GM23338 (cell line): Measurements from ENCODE around the gene FAM78B. TPM values are rescaled to one million over a fixed set of nuclear protein-coding genes. Genes with fewer than 3 reads are reported as not detected.

Source experiments
- ATAC-seq: fragments of 200-7000 bp; cut with Tn5 transposase; 3 replicates; pipeline ENCODE4 v1.9.1; 2020
- DNase-seq: peaks from one replicate; pipeline ENCODE4 v3.0.0-alpha.2; 2015; ENCODE audit warnings: low spot score
- H2AFZ ChIP-seq: fragments of 200-600 bp; sonication (generic); 2 replicates; pipeline ENCODE4 v1.8.0; 2016; ENCODE audit warnings: antibody characterized with exemption, mild to moderate bottlenecking, moderate library complexity
- H3F3A ChIP-seq: fragments of 200-600 bp; sonication (generic); replicated peaks from 2 replicates; pipeline ENCODE4 v1.8.0; 2017; ENCODE audit warnings: antibody characterized with exemption, mixed run types, low read depth
- H3K27ac ChIP-seq: fragments of 200-600 bp; sonication (generic); 2 replicates; pipeline ENCODE4 v1.6.1; 2016; ENCODE audit warnings: low read depth
- H3K27me3 ChIP-seq: fragments of 200-600 bp; sonication (generic); 2 replicates; pipeline ENCODE4 v1.8.0; 2016; ENCODE audit warnings: mild to moderate bottlenecking, mixed run types, moderate library complexity; ENCODE audit not compliant: insufficient read depth
- H3K36me3 ChIP-seq: fragments of 200-600 bp; sonication (generic); 2 replicates; pipeline ENCODE4 v1.8.0; 2016; ENCODE audit warnings: mild to moderate bottlenecking; ENCODE audit not compliant: insufficient read depth
- H3K4me1 ChIP-seq: fragments of 200-600 bp; sonication (generic); 2 replicates; pipeline ENCODE4 v1.8.0; 2016; ENCODE audit warnings: mild to moderate bottlenecking, moderate library complexity; ENCODE audit not compliant: insufficient read depth
- H3K4me2 ChIP-seq: fragments of 200-600 bp; sonication (generic); 2 replicates; pipeline ENCODE4 v1.7.1; 2017; ENCODE audit warnings: mixed run types
- H3K4me3 ChIP-seq: fragments of 200-600 bp; sonication (generic); 2 replicates; pipeline ENCODE4 v1.6.1; 2016; ENCODE audit warnings: mixed run types
- H3K79me2 ChIP-seq: fragments of 200-600 bp; sonication (generic); replicated peaks from 2 replicates; pipeline ENCODE4 v1.8.0; 2017; ENCODE audit warnings: mild to moderate bottlenecking; ENCODE audit not compliant: insufficient read depth
- H3K9me2 ChIP-seq: fragments of 200-600 bp; sonication (generic); 2 replicates; pipeline ENCODE4 v1.8.0; 2017; ENCODE audit not compliant: insufficient read depth
- H4K20me1 ChIP-seq: fragments of 200-600 bp; sonication (generic); replicated peaks from 2 replicates; pipeline ENCODE4 v1.8.0; 2017; ENCODE audit warnings: mild to moderate bottlenecking; ENCODE audit not compliant: insufficient read depth
- H3K27ac Mint-ChIP-seq: 2 replicates; pipeline ENCODE4 v1.8.0; 2020; ENCODE audit warnings: inconsistent platforms, mild to moderate bottlenecking, moderate library complexity, mixed read lengths
- H3K27me3 Mint-ChIP-seq: 3 replicates; pipeline ENCODE4 v1.8.0; 2022; ENCODE audit warnings: low read depth, mild to moderate bottlenecking, moderate library complexity, mixed read lengths, inconsistent platforms; ENCODE audit not compliant: insufficient read depth, poor library complexity
- H3K36me3 Mint-ChIP-seq: 3 replicates; pipeline ENCODE4 v1.8.0; 2021; ENCODE audit warnings: low read depth, mild to moderate bottlenecking, inconsistent platforms, moderate library complexity, mixed read lengths
- H3K4me1 Mint-ChIP-seq: 3 replicates; pipeline ENCODE4 v1.8.0; 2020; ENCODE audit warnings: mild to moderate bottlenecking, inconsistent platforms, mixed read lengths
- H3K4me3 Mint-ChIP-seq: 3 replicates; pipeline ENCODE4 v1.8.0; 2021; ENCODE audit warnings: moderate library complexity, mild to moderate bottlenecking, inconsistent platforms, mixed read lengths
- H3K9me3 Mint-ChIP-seq: 3 replicates; pipeline ENCODE4 v1.8.0; 2020; ENCODE audit warnings: moderate library complexity, mild to moderate bottlenecking, inconsistent platforms, mixed read lengths
- CREB1 ChIP-seq: fragments of 250-450 bp; sonication (Bioruptor Pico); IDR thresholded peaks from 2 replicates; pipeline ENCODE4 v1.5.0; 2020; ENCODE audit warnings: low read depth, mild to moderate bottlenecking, moderate library complexity
- EZH2 ChIP-seq: fragments of 200-600 bp; sonication (generic); IDR thresholded peaks from one replicate; pipeline ENCODE4 v1.8.0; 2017; ENCODE audit warnings: antibody characterized with exemption, mild to moderate bottlenecking, low read depth; ENCODE audit not compliant: unreplicated experiment
- EZH2phosphoT487 ChIP-seq: fragments of 200-600 bp; sonication (generic); IDR thresholded peaks from one replicate; pipeline ENCODE4 v1.8.1; 2018; ENCODE audit warnings: antibody characterized with exemption; ENCODE audit not compliant: unreplicated experiment
- JUNB ChIP-seq: IDR thresholded peaks from one replicate; pipeline ENCODE4 v1.6.1; 2016; ENCODE audit warnings: antibody characterized with exemption; ENCODE audit not compliant: unreplicated experiment
- NANOG ChIP-seq: IDR thresholded peaks from 2 replicates; pipeline ENCODE4 v1.6.1; 2016; ENCODE audit warnings: antibody characterized with exemption, borderline replicate concordance
- POLR2AphosphoS5 ChIP-seq: IDR thresholded peaks from 2 replicates; pipeline ENCODE4 v1.6.1; 2016; ENCODE audit warnings: antibody characterized with exemption, low read depth
- STAT1 ChIP-seq: IDR thresholded peaks from one replicate; pipeline ENCODE4 v1.6.1; 2016; ENCODE audit warnings: antibody characterized with exemption; ENCODE audit not compliant: unreplicated experiment
- ZNF114 ChIP-seq: fragments of 250-450 bp; sonication (Bioruptor Pico); IDR thresholded peaks from 2 replicates; pipeline ENCODE4 v1.5.0; 2020; ENCODE audit warnings: mild to moderate bottlenecking, moderate library complexity
- ZNF331 ChIP-seq: fragments of 250-450 bp; sonication (Bioruptor Pico); IDR thresholded peaks from 2 replicates; pipeline ENCODE4 v1.5.0; 2020; ENCODE audit warnings: low read depth, mild to moderate bottlenecking, moderate library complexity
- polyA plus RNA-seq: library from polyadenylated mRNA; unstranded; fragments of >200 nt; fragmentation: Nextera tagmentation; extraction: Ambion mirVana; gene quantifications from 2 replicates; pipeline ENCODE4 v1.2.1, GENCODE V29; 2016
- total RNA-seq: library from RNA; depleted of rRNA; stranded (reverse); fragments of >200 nt; shearing (Covaris generic); gene quantifications from 2 replicates; pipeline ENCODE4 v1.2.3, GENCODE V29; 2014
- TF ChIP-seq, protein P1 (sequence below): fragments of 250-450 bp; sonication (Bioruptor Pico); IDR thresholded peaks from 2 replicates; pipeline ENCODE4 v1.5.0; 2020; ENCODE audit warnings: mild to moderate bottlenecking, moderate library complexity
- TF ChIP-seq, protein P2 (sequence below): IDR thresholded peaks from 2 replicates; pipeline ENCODE4 v1.6.1; 2016; ENCODE audit warnings: antibody characterized with exemption
- TF ChIP-seq, protein P3 (sequence below), 2 experiments: fragments of 200-600 bp in 1 of 2; sonication (generic) in 1 of 2; conservative IDR thresholded peaks; 2 replicates each; pipeline versions ENCODE4 v1.5.1 to v1.6.1; 2016 to 2017; ENCODE audit warnings: antibody characterized with exemption in 2 of 2, low read depth in 2 of 2, mild to moderate bottlenecking in 2 of 2, moderate library complexity in 1 of 2
- TF ChIP-seq, protein P4 (sequence below): IDR thresholded peaks from one replicate; pipeline ENCODE4 v1.6.1; 2018; ENCODE audit warnings: antibody characterized with exemption; ENCODE audit not compliant: unreplicated experiment

Gene FAM78B
- total and polyA plus RNA-seq, 2 experiments from 2014 or later = 1.6 to 4.6 TPM

DNA sequence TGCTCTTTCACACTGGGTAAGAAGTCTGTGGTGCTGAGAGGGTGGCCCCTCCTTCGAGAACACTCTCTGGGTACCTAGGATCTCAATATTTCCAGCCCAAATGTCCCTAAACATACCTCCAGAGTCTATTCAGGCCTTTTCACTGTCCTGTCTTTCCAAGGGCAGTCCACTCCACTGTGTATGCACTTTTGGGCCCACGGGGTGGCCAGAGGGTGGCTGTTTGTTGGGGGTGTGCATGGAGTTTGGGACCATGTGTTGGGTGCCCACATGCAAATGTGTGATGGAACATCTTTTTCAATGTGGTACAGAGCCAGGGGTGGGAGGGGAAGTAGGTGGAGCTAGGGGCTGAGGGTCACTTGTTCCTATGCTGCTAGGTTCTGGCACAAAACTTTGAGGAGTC is 87.5 kb downstream of the FAM78B start:
- DNase-seq = no peak

More for the DNA sequence above, 87.5 kb downstream of the FAM78B start:
- Histone ChIP-seq H3K4me2 (no peak overlapping the region), H3K27me3 (no peaks in the 10 kb centered on the region), H3K36me3 (no peaks in the 10 kb centered on the region), H3K4me3 (no peak overlapping the region), H3K79me2 (no peaks in the 10 kb centered on the region), H2AFZ (no peak overlapping the region), H3F3A (no peaks in the 10 kb centered on the region), H3K27ac (no peak overlapping the region), H3K9me2 (no peaks in the 10 kb centered on the region), H3K4me1 (no peaks in the 10 kb centered on the region), H4K20me1 (peaks cover 2% of the 10 kb centered on the region; the same call in 1 of the 2 replicates)
- H3K9me3 Mint-ChIP-seq = no peaks in the 10 kb centered on the region
- no peak overlapping the region for H3K27ac Mint-ChIP-seq
- H3K4me3 Mint-ChIP-seq = no peak overlapping the region
- ATAC-seq = no peak
- H3K4me1 Mint-ChIP-seq = peaks cover 3% of the 10 kb centered on the region; the same call in 2 of the 3 replicates
- no peaks in the 10 kb centered on the region for H3K36me3 Mint-ChIP-seq
- no peak for TF ChIP-seq CREB1 (CRISPR knock-in tag)
- no peak for TF ChIP-seq ZNF331
- TF ChIP-seq, protein P1, sequence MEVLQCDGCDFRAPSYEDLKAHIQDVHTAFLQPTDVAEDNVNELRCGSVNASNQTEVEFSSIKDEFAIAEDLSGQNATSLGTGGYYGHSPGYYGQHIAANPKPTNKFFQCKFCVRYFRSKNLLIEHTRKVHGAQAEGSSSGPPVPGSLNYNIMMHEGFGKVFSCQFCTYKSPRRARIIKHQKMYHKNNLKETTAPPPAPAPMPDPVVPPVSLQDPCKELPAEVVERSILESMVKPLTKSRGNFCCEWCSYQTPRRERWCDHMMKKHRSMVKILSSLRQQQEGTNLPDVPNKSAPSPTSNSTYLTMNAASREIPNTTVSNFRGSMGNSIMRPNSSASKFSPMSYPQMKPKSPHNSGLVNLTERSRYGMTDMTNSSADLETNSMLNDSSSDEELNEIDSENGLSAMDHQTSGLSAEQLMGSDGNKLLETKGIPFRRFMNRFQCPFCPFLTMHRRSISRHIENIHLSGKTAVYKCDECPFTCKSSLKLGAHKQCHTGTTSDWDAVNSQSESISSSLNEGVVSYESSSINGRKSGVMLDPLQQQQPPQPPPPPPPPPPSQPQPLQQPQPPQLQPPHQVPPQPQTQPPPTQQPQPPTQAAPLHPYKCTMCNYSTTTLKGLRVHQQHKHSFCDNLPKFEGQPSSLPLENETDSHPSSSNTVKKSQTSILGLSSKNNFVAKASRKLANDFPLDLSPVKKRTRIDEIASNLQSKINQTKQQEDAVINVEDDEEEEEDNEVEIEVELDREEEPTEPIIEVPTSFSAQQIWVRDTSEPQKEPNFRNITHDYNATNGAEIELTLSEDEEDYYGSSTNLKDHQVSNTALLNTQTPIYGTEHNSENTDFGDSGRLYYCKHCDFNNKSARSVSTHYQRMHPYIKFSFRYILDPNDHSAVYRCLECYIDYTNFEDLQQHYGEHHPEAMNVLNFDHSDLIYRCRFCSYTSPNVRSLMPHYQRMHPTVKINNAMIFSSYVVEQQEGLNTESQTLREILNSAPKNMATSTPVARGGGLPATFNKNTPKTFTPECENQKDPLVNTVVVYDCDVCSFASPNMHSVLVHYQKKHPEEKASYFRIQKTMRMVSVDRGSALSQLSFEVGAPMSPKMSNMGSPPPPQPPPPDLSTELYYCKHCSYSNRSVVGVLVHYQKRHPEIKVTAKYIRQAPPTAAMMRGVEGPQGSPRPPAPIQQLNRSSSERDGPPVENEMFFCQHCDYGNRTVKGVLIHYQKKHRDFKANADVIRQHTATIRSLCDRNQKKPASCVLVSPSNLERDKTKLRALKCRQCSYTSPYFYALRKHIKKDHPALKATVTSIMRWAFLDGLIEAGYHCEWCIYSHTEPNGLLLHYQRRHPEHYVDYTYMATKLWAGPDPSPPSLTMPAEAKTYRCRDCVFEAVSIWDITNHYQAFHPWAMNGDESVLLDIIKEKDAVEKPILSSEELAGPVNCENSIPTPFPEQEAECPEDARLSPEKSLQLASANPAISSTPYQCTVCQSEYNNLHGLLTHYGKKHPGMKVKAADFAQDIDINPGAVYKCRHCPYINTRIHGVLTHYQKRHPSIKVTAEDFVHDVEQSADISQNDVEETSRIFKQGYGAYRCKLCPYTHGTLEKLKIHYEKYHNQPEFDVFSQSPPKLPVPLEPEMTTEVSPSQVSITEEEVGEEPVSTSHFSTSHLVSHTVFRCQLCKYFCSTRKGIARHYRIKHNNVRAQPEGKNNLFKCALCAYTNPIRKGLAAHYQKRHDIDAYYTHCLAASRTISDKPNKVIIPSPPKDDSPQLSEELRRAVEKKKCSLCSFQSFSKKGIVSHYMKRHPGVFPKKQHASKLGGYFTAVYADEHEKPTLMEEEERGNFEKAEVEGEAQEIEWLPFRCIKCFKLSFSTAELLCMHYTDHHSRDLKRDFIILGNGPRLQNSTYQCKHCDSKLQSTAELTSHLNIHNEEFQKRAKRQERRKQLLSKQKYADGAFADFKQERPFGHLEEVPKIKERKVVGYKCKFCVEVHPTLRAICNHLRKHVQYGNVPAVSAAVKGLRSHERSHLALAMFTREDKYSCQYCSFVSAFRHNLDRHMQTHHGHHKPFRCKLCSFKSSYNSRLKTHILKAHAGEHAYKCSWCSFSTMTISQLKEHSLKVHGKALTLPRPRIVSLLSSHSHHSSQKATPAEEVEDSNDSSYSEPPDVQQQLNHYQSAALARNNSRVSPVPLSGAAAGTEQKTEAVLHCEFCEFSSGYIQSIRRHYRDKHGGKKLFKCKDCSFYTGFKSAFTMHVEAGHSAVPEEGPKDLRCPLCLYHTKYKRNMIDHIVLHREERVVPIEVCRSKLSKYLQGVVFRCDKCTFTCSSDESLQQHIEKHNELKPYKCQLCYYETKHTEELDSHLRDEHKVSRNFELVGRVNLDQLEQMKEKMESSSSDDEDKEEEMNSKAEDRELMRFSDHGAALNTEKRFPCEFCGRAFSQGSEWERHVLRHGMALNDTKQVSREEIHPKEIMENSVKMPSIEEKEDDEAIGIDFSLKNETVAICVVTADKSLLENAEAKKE (CRISPR knock-in tag) = no peak
- TF ChIP-seq, protein P2, sequence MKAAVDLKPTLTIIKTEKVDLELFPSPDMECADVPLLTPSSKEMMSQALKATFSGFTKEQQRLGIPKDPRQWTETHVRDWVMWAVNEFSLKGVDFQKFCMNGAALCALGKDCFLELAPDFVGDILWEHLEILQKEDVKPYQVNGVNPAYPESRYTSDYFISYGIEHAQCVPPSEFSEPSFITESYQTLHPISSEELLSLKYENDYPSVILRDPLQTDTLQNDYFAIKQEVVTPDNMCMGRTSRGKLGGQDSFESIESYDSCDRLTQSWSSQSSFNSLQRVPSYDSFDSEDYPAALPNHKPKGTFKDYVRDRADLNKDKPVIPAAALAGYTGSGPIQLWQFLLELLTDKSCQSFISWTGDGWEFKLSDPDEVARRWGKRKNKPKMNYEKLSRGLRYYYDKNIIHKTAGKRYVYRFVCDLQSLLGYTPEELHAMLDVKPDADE = no peak
- TF ChIP-seq STAT1 = no peak
- no peak for TF ChIP-seq ZNF114
- TF ChIP-seq EZH2phosphoT487 = no peak
- no peak for TF ChIP-seq POLR2AphosphoS5
- TF ChIP-seq, protein P3, sequence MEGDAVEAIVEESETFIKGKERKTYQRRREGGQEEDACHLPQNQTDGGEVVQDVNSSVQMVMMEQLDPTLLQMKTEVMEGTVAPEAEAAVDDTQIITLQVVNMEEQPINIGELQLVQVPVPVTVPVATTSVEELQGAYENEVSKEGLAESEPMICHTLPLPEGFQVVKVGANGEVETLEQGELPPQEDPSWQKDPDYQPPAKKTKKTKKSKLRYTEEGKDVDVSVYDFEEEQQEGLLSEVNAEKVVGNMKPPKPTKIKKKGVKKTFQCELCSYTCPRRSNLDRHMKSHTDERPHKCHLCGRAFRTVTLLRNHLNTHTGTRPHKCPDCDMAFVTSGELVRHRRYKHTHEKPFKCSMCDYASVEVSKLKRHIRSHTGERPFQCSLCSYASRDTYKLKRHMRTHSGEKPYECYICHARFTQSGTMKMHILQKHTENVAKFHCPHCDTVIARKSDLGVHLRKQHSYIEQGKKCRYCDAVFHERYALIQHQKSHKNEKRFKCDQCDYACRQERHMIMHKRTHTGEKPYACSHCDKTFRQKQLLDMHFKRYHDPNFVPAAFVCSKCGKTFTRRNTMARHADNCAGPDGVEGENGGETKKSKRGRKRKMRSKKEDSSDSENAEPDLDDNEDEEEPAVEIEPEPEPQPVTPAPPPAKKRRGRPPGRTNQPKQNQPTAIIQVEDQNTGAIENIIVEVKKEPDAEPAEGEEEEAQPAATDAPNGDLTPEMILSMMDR (conservative IDR thresholded peaks at IDR 0.05; ENCODE audit: low read depth in 2 of 2) = no peak
- TF ChIP-seq JUNB = no peak
- TF ChIP-seq, protein P4, sequence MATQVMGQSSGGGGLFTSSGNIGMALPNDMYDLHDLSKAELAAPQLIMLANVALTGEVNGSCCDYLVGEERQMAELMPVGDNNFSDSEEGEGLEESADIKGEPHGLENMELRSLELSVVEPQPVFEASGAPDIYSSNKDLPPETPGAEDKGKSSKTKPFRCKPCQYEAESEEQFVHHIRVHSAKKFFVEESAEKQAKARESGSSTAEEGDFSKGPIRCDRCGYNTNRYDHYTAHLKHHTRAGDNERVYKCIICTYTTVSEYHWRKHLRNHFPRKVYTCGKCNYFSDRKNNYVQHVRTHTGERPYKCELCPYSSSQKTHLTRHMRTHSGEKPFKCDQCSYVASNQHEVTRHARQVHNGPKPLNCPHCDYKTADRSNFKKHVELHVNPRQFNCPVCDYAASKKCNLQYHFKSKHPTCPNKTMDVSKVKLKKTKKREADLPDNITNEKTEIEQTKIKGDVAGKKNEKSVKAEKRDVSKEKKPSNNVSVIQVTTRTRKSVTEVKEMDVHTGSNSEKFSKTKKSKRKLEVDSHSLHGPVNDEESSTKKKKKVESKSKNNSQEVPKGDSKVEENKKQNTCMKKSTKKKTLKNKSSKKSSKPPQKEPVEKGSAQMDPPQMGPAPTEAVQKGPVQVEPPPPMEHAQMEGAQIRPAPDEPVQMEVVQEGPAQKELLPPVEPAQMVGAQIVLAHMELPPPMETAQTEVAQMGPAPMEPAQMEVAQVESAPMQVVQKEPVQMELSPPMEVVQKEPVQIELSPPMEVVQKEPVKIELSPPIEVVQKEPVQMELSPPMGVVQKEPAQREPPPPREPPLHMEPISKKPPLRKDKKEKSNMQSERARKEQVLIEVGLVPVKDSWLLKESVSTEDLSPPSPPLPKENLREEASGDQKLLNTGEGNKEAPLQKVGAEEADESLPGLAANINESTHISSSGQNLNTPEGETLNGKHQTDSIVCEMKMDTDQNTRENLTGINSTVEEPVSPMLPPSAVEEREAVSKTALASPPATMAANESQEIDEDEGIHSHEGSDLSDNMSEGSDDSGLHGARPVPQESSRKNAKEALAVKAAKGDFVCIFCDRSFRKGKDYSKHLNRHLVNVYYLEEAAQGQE = no peak
- TF ChIP-seq EZH2 = no peak
- no peak for TF ChIP-seq NANOG
- peaks cover 8% of the 10 kb centered on the region for H3K27me3 Mint-ChIP-seq
